SHP77 treated with DMSO at 0.1 percent for 48 hours (cell line): ENCODE measurements around the gene AP2A1.

Source experiments
- DNase-seq: peaks from one replicate; lab custom pipeline; 2025; lab: John Stamatoyannopoulos, UW

Gene AP2A1

DNA sequence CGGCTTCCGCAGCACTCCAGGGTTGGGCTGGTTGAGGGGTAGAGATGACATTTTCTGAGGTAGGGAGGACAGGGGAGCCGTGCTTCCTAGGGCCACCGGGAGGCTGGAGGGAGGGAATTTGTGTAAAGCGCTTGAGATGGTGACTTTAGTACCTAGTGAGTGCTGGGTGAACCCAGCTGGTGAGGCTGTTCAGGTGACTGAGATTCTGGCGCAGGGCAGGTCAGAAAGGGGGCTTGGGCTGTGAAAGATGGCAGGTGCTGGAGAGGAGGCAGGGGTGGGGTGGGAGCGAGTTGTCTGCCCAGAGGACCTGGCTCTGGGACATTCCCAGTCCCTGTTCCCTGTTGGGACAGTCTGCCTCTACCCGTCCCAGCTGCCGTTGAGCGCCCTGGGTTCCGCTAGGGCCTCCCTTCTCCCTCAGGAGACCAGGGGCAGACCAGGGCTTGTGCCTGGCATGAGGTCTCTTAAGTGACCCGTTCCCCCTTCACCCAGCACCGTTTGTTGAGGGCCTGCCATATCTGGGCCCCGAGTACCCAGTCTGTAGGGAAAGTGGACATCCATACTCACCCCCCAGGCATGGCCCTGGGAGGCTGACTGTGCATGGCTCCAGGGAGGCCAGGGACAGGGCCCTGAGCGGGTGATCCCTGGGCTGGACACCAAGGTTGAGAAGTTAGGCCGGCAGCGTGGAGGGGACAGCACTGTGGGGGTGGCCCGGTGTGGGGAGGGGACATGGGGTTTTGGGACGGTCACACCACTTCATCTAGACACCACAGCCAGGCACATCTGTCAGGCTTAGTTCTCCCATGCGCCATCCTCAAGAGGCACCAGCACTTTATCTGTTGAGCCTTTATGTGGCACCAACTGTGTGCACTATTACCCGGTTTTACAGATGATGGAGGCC is 89.1 kb downstream of the AP2A1 start:
- DNase-seq = no peak

DNA sequence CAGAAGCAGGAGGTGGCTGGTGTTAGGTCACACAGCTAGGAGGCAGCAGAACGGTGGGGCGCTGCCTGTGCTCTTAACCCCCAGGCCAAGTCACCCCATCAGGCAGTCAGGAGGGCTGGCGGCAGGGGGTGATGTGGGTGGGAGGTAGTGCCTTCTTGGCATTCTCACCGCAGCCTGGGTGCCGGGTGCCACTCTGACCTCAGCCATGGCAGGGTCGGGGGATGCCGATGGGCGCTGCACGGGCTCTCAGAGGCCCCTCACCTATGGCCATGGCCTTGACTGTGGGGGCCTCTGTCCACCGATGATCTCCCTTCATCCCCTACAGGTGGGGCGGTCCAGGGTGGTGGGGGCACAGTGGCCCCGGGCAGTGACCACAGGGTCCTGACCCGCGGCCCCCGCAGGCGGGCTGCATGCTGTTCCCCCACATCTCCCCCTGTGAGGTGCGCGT is 89.8 kb downstream of the AP2A1 start:
- DNase-seq = no peak
